ENCODE measurements around the gene CSGALNACT2. TPM values are rescaled to one million over a fixed set of nuclear protein-coding genes. Genes with fewer than 3 reads are reported as not detected.
A peak's percentile ranks its signal among the peaks of the same experiment; 100 is the strongest.

The CSGALNACT2 gene
- total and polyA plus RNA-seq, 2 experiments from 2014 or later, result 7.7 to 13.9 TPM

- Histone ChIP-seq H3K27me3 (peaks cover 42% of the 10 kb centered on the region), H3K4me3 (no peak overlapping the region), H3K36me3 (replicated peaks; ENCODE audit: insufficient read depth, low read depth) (no peaks in the 10 kb centered on the region), H3K79me2 (no peaks in the 10 kb centered on the region), H3K27ac (no peak overlapping the region), H2AFZ (no peak overlapping the region), H3K9me3 (ENCODE audit: low read depth) (no peaks in the 10 kb centered on the region), H4K20me1 (ENCODE audit: insufficient read depth, poor library complexity, severe bottlenecking) (no peaks in the 10 kb centered on the region), H3K4me1 (ENCODE audit: insufficient read depth) (peaks cover 5% of the 10 kb centered on the region), H3K9me2 (replicated peaks; ENCODE audit: insufficient read depth) (no peaks in the 10 kb centered on the region), H3K4me2 (peak overlapping the region; percentile 93)
- 80% methylated on average over 13 of the region's 14 CpGs for WGBS (ENCODE audit: low lambda C conversion rate, missing lambda C conversion rate)
- TF ChIP-seq CTCF (IDR thresholded peaks at IDR 0.05; ENCODE audit: poor library complexity) (no peak), EZH2 (IDR thresholded peaks at IDR 0.05; ENCODE audit: borderline replicate concordance) (no peak), EZH2phosphoT487 (IDR thresholded peaks at IDR 0.05; ENCODE audit: low read depth, severe bottlenecking, unreplicated experiment) (no peak)
- DNase-seq (ENCODE audit: low spot score), result no peak
Observed at GRCh38 chr10:43227911-43228782, 89.9 kb downstream of the CSGALNACT2 start.

GRCh38 chr10:43228783-43229207 is 90.5 kb downstream of the CSGALNACT2 start:
- WGBS (ENCODE audit: low lambda C conversion rate, missing lambda C conversion rate), result 19% methylated on average over 20 of the region's 23 CpGs
- H3K36me3 ChIP-seq (replicated peaks; ENCODE audit: insufficient read depth, low read depth), result no peaks in the 10 kb centered on the region
- no peaks in the 10 kb centered on the region for H3K79me2 ChIP-seq
- no peaks in the 10 kb centered on the region for H3K9me3 ChIP-seq (ENCODE audit: low read depth)
- no peak overlapping the region for H3K27ac ChIP-seq
- TF ChIP-seq EZH2 (IDR thresholded peaks at IDR 0.05; ENCODE audit: borderline replicate concordance) (peak; percentile 59), EZH2phosphoT487 (IDR thresholded peaks at IDR 0.05; ENCODE audit: low read depth, severe bottlenecking, unreplicated experiment) (no peak)
- no peaks in the 10 kb centered on the region for H3K9me2 ChIP-seq (replicated peaks; ENCODE audit: insufficient read depth)
- H3K27me3 ChIP-seq, result peaks cover 39% of the 10 kb centered on the region
- H2AFZ ChIP-seq, result no peak overlapping the region
- no peak for DNase-seq (ENCODE audit: low spot score)
- no peaks in the 10 kb centered on the region for H4K20me1 ChIP-seq (ENCODE audit: insufficient read depth, poor library complexity, severe bottlenecking)
- H3K4me1 ChIP-seq (ENCODE audit: insufficient read depth), result peaks cover 5% of the 10 kb centered on the region
- H3K4me3 ChIP-seq, result no peak overlapping the region
- H3K4me2 ChIP-seq, result peak overlapping the region; percentile 93

GRCh38 chr10:43229208-43230061 is 91.2 kb downstream of the CSGALNACT2 start:
- Histone ChIP-seq H3K36me3 (replicated peaks; ENCODE audit: insufficient read depth, low read depth) (no peaks in the 10 kb centered on the region), H3K27me3 (peaks cover 39% of the 10 kb centered on the region), H4K20me1 (ENCODE audit: insufficient read depth, poor library complexity, severe bottlenecking) (no peaks in the 10 kb centered on the region), H3K4me2 (peak overlapping the region; percentile 93), H3K79me2 (no peaks in the 10 kb centered on the region), H3K27ac (no peak overlapping the region), H3K9me3 (ENCODE audit: low read depth) (no peaks in the 10 kb centered on the region), H3K9me2 (replicated peaks; ENCODE audit: insufficient read depth) (no peaks in the 10 kb centered on the region), H2AFZ (peak overlapping the region; percentile 76), H3K4me3 (peak overlapping the region; percentile 55), H3K4me1 (ENCODE audit: insufficient read depth) (peaks cover 5% of the 10 kb centered on the region)
- TF ChIP-seq EZH2 (IDR thresholded peaks at IDR 0.05; ENCODE audit: borderline replicate concordance) (peak; percentile 51), CTCF (IDR thresholded peaks at IDR 0.05; ENCODE audit: poor library complexity) (no peak), EZH2phosphoT487 (IDR thresholded peaks at IDR 0.05; ENCODE audit: low read depth, severe bottlenecking, unreplicated experiment) (no peak)
- DNase-seq (ENCODE audit: low spot score), result peak; percentile 64
- WGBS (ENCODE audit: low lambda C conversion rate, missing lambda C conversion rate), result 0% methylated on average over 30 of the region's 99 CpGs
